Nephron (organoid): ENCODE data around the gene FARP2.

Experiments
- H3K27ac Mint-ChIP-seq, 3 experiments: 2 replicates each; pipeline ENCODE4 v1.8.0; 2020; ENCODE audit warnings: mixed read lengths in 3 of 3, mild to moderate bottlenecking in 2 of 3, moderate library complexity in 1 of 3
- H3K27me3 Mint-ChIP-seq: 2 replicates; pipeline ENCODE4 v1.8.0; 2021; ENCODE audit warnings: low read depth, mild to moderate bottlenecking, moderate library complexity, mixed read lengths
- H3K36me3 Mint-ChIP-seq: 2 replicates; pipeline ENCODE4 v1.8.0; 2020; ENCODE audit warnings: low read depth, mixed read lengths
- H3K4me1 Mint-ChIP-seq: 2 replicates; pipeline ENCODE4 v1.8.0; 2020; ENCODE audit warnings: mixed read lengths
- H3K4me3 Mint-ChIP-seq, 3 experiments: 2 replicates each; pipeline ENCODE4 v1.8.0; 2020; ENCODE audit warnings: mild to moderate bottlenecking in 3 of 3, mixed read lengths in 3 of 3, moderate library complexity in 2 of 3
- H3K9me3 Mint-ChIP-seq: 2 replicates; pipeline ENCODE4 v1.8.0; 2020; ENCODE audit warnings: mixed read lengths
- TF ChIP-seq, protein P1 (sequence below), 3 experiments: fragments of 200-600 bp; sonication (generic); IDR thresholded peaks; one replicate each; pipeline ENCODE4 v1.5.0; 2021; ENCODE audit warnings: antibody characterized with exemption in 3 of 3; ENCODE audit not compliant: unreplicated experiment in 3 of 3

The FARP2 gene

GRCh38 chr2:241354668-241355658 lies 1.1 kb upstream of the FARP2 start:
- H3K36me3 Mint-ChIP-seq = peaks cover 40% of the 10 kb centered on the region
- H3K9me3 Mint-ChIP-seq = no peaks in the 10 kb centered on the region
- peak overlapping the region; percentile 84 to 97 (median 87) for H3K27ac Mint-ChIP-seq
- peaks cover 44% of the 10 kb centered on the region for H3K4me1 Mint-ChIP-seq
- TF ChIP-seq, protein P1, sequence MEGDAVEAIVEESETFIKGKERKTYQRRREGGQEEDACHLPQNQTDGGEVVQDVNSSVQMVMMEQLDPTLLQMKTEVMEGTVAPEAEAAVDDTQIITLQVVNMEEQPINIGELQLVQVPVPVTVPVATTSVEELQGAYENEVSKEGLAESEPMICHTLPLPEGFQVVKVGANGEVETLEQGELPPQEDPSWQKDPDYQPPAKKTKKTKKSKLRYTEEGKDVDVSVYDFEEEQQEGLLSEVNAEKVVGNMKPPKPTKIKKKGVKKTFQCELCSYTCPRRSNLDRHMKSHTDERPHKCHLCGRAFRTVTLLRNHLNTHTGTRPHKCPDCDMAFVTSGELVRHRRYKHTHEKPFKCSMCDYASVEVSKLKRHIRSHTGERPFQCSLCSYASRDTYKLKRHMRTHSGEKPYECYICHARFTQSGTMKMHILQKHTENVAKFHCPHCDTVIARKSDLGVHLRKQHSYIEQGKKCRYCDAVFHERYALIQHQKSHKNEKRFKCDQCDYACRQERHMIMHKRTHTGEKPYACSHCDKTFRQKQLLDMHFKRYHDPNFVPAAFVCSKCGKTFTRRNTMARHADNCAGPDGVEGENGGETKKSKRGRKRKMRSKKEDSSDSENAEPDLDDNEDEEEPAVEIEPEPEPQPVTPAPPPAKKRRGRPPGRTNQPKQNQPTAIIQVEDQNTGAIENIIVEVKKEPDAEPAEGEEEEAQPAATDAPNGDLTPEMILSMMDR (IDR thresholded peaks at IDR 0.05; ENCODE audit: unreplicated experiment in 3 of 3) = no peak
- H3K27me3 Mint-ChIP-seq = no peaks in the 10 kb centered on the region
- H3K4me3 Mint-ChIP-seq = peak overlapping the region; percentile 72 to 82 (median 76)

DNA sequence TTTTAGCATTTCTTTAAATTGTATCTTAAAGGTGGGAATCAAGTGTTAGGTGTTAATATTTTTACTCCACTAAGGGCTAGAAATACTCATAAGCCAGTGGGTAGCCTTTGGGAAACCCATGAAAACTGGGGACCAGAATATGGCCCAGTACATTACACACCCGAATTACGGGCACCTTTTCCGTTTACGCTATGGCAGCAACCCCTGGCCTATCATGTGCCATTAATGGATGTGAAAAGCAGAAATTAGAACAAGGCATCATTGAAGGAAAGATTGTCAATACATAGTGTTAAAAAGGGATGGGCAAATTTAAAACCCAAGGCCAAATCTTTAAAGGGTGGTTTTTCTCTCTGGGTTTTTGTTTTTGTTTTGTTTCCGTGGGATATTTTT lies 781 bp downstream of the FARP2 start:
- H3K36me3 Mint-ChIP-seq = peaks cover 23% of the 10 kb centered on the region
- no peaks in the 10 kb centered on the region for H3K9me3 Mint-ChIP-seq
- peak overlapping the region; percentile 83 to 90 (median 85) for H3K4me3 Mint-ChIP-seq
- peak overlapping the region; percentile 23 to 62 (median 38) for H3K27ac Mint-ChIP-seq
- H3K27me3 Mint-ChIP-seq = no peaks in the 10 kb centered on the region
- peaks cover 50% of the 10 kb centered on the region for H3K4me1 Mint-ChIP-seq
- TF ChIP-seq, protein P1 (IDR thresholded peaks at IDR 0.05; ENCODE audit: unreplicated experiment in 3 of 3) = no peak

DNA sequence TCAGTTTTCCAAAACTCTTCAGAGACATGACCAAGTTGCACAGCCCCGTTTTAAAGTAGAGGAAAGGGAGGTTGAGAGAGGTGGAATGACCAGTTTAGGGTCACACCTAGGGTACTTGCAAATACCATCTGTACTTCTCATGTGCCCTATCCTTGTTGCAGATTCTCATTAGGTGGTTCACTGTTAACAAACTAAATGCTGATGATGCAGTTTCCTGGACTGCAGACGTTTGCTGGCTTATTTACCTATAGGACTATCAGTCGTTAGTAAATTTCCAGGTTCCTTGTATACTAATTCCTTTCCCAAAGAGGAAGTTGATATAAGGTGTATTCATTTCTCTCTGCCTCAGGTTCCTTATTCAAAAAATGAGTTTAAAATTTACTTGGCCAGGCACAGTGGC lies 1.4 kb downstream of the FARP2 start:
- Mint-ChIP-seq H3K27me3 (no peaks in the 10 kb centered on the region), H3K4me1 (peaks cover 50% of the 10 kb centered on the region)

GRCh38 chr2:241358470-241358869 lies 2.4 kb downstream of the FARP2 start:
- no peaks in the 10 kb centered on the region for H3K9me3 Mint-ChIP-seq
- peak overlapping the region in 1 of 3 experiments; percentile 16 for H3K27ac Mint-ChIP-seq
- H3K4me3 Mint-ChIP-seq = peak overlapping the region; percentile 67 to 83 (median 83)
- TF ChIP-seq, protein P1 (IDR thresholded peaks at IDR 0.05; ENCODE audit: unreplicated experiment in 3 of 3) = no peak
- no peaks in the 10 kb centered on the region for H3K27me3 Mint-ChIP-seq
- H3K4me1 Mint-ChIP-seq = peaks cover 50% of the 10 kb centered on the region
- peaks cover 11% of the 10 kb centered on the region for H3K36me3 Mint-ChIP-seq

More for the DNA sequence above, 1.4 kb downstream of the FARP2 start:
- peaks cover 18% of the 10 kb centered on the region for H3K36me3 Mint-ChIP-seq
- H3K9me3 Mint-ChIP-seq = no peaks in the 10 kb centered on the region
- TF ChIP-seq, protein P1 (IDR thresholded peaks at IDR 0.05; ENCODE audit: unreplicated experiment in 3 of 3) = no peak
- H3K27ac Mint-ChIP-seq = peak overlapping the region; percentile 23 to 62 (median 38)
- peak overlapping the region; percentile 83 to 90 (median 85) for H3K4me3 Mint-ChIP-seq

DNA sequence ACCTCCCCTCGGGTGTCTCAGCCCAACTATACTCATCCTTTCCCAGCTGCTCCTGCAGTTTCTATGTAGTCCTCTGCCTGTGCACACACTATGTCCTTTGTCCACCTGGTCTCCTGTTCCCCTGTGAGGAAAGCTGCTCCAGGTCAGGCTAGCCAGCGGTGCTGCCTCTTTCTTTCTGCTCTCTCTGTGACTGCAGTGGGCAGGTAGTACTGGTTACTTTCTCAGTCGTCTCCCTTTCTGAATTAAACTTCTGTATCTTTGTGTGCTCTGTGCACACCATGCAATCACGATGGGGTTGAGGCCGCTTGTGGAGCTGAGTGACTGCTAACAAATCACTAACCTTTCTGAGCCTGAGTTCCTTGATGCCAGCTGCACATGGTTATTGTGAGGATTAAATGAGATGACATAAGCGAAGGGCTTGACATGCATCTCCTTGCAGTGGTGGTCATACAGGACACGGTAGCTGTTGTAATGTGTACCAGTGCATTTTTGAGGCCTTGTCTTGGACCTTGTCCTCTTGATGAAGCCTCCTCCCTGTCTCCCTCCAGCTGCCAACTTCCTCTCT lies 3.5 kb downstream of the FARP2 start:
- Mint-ChIP-seq H3K27ac (no peak overlapping the region), H3K4me3 (peak overlapping the region; percentile 22 to 61 (median 54)), H3K9me3 (no peaks in the 10 kb centered on the region), H3K27me3 (no peaks in the 10 kb centered on the region), H3K36me3 (peaks cover 8% of the 10 kb centered on the region), H3K4me1 (peaks cover 43% of the 10 kb centered on the region)
- TF ChIP-seq, protein P1 (IDR thresholded peaks at IDR 0.05; ENCODE audit: unreplicated experiment in 3 of 3) = no peak
